HL-60 (cell line): ENCODE measurements around the gene MOGAT1.

ENCODE experiments used
- POLR2AphosphoS5 ChIP-seq: IDR thresholded peaks from 2 replicates; pipeline ENCODE4 v1.6.1; 2012; ENCODE audit warnings: low read depth
- TF ChIP-seq, protein P1 (sequence below): IDR thresholded peaks from one replicate; pipeline ENCODE4 v1.5.1; 2011; ENCODE audit warnings: low read length, control low read depth, inconsistent platforms; ENCODE audit not compliant: insufficient read depth
- TF ChIP-seq, protein P2 (sequence below): IDR thresholded peaks from 2 replicates; pipeline ENCODE4 v1.6.1; 2012; ENCODE audit warnings: low read depth; ENCODE audit not compliant: insufficient replicate concordance

DNA sequence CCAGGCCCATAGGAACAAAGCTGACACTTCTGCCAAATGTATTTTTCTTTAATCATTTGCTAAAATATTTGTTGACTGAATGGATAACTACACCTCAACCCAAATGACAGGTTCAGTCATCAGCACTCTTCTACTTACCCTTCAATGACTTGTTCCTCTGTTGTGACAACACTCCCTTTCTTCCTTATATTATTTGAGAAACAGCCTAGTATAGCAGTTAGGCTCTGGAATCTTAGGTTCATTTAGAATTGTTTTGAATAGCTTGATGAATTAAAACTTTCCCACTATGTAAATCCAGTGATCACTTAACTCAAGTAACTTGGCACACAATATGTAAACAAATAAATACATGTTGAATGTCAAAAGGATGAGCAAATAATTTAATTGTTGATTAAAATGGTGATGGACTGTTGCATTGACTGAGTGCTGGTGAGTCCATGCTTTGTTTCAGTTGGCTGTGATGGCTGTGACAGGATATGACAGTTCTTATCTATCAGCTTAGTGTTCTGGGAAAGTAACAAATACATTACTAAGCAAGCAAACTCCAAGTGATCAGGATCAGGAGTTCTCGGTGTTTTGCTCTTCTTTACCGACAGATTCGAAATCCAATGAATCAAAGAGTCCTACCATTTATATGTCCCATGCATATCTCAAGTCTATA is 2.8 kb upstream of the MOGAT1 start:
- TF ChIP-seq, protein P1, sequence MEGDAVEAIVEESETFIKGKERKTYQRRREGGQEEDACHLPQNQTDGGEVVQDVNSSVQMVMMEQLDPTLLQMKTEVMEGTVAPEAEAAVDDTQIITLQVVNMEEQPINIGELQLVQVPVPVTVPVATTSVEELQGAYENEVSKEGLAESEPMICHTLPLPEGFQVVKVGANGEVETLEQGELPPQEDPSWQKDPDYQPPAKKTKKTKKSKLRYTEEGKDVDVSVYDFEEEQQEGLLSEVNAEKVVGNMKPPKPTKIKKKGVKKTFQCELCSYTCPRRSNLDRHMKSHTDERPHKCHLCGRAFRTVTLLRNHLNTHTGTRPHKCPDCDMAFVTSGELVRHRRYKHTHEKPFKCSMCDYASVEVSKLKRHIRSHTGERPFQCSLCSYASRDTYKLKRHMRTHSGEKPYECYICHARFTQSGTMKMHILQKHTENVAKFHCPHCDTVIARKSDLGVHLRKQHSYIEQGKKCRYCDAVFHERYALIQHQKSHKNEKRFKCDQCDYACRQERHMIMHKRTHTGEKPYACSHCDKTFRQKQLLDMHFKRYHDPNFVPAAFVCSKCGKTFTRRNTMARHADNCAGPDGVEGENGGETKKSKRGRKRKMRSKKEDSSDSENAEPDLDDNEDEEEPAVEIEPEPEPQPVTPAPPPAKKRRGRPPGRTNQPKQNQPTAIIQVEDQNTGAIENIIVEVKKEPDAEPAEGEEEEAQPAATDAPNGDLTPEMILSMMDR = no peak
- no peak for TF ChIP-seq POLR2AphosphoS5
- TF ChIP-seq, protein P2, sequence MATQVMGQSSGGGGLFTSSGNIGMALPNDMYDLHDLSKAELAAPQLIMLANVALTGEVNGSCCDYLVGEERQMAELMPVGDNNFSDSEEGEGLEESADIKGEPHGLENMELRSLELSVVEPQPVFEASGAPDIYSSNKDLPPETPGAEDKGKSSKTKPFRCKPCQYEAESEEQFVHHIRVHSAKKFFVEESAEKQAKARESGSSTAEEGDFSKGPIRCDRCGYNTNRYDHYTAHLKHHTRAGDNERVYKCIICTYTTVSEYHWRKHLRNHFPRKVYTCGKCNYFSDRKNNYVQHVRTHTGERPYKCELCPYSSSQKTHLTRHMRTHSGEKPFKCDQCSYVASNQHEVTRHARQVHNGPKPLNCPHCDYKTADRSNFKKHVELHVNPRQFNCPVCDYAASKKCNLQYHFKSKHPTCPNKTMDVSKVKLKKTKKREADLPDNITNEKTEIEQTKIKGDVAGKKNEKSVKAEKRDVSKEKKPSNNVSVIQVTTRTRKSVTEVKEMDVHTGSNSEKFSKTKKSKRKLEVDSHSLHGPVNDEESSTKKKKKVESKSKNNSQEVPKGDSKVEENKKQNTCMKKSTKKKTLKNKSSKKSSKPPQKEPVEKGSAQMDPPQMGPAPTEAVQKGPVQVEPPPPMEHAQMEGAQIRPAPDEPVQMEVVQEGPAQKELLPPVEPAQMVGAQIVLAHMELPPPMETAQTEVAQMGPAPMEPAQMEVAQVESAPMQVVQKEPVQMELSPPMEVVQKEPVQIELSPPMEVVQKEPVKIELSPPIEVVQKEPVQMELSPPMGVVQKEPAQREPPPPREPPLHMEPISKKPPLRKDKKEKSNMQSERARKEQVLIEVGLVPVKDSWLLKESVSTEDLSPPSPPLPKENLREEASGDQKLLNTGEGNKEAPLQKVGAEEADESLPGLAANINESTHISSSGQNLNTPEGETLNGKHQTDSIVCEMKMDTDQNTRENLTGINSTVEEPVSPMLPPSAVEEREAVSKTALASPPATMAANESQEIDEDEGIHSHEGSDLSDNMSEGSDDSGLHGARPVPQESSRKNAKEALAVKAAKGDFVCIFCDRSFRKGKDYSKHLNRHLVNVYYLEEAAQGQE = no peak
